Thoracic aorta (tissue), 2 donors: ENCODE data around the gene KCND3. TPM values are rescaled to one million over a fixed set of nuclear protein-coding genes. Genes with fewer than 3 reads are reported as not detected.

Experiments used
- ATAC-seq: fragments of 150-250 bp; one replicate; pipeline ENCODE4 v1.8.0; 2017; ENCODE audit warnings: low read depth; ENCODE audit not compliant: insufficient number of reproducible peaks, low FRiP score
- DNase-seq: peaks from one replicate; pipeline ENCODE4 v3.0.0-alpha.2; 2020; ENCODE audit warnings: low spot score
- H3K27ac ChIP-seq, 2 donors: fragments of 200-600 bp; sonication (generic); 1 replicate in 1 of 2; 2 replicates in 1 of 2; pipeline ENCODE4 v1.5.1; 2016; ENCODE audit warnings: mild to moderate bottlenecking in 2 of 2, moderate library complexity in 2 of 2
- H3K27me3 ChIP-seq: fragments of 200-600 bp; sonication (generic); replicated peaks from 2 replicates; pipeline ENCODE4 v1.6.0; 2016; ENCODE audit warnings: mild to moderate bottlenecking; ENCODE audit not compliant: insufficient read depth
- H3K36me3 ChIP-seq: fragments of 200-600 bp; sonication (generic); one replicate; pipeline ENCODE4 v1.5.1; 2016
- H3K4me1 ChIP-seq, 2 donors: fragments of 200-600 bp; sonication (generic); 1 replicate in 1 of 2; 2 replicates in 1 of 2; pipeline versions ENCODE4 v1.5.1 to v1.6.0; 2016; ENCODE audit warnings: low read depth in 2 of 2, mild to moderate bottlenecking in 1 of 2; ENCODE audit not compliant: control insufficient read depth in 1 of 2
- H3K4me3 ChIP-seq: fragments of 200-600 bp; sonication (generic); 2 replicates; pipeline ENCODE4 v1.5.1; 2016; ENCODE audit warnings: mild to moderate bottlenecking
- H3K9me3 ChIP-seq: fragments of 200-600 bp; sonication (generic); 2 replicates; pipeline ENCODE4 v1.5.1; 2016
- CTCF ChIP-seq: fragments of 200-600 bp; sonication (generic); IDR thresholded peaks from one replicate; pipeline ENCODE4 v1.5.1; 2019; ENCODE audit warnings: antibody characterized with exemption
- total RNA-seq, 2 donors: library from RNA; depleted of rRNA; stranded (reverse); fragments of >200 nt; gene quantifications; one replicate each; pipeline versions ENCODE4 v1.1.0 to v1.2.3, GENCODE V29; 2016

KCND3 gene
- total RNA-seq, 2 donors from 2014 or later: 12.3 to 16.6 TPM

DNA sequence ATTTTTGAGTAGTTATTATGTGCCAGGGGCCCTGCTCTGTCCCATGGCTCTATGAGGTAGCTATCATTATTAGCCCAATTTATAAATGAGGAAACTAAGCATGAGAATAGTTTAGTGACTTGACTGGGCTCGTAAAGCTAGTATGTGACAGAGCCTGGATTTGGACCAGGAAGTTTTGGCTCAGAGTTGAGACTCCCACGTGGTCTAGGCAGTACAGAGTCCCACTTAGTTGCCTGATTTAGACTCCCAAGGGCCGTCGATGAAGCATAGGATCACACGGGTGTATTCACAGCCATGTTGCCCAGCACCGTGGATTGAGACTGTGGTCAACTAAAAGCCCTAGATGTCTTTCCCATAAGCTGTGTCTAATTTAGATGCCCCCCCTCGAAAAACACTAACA is 152.1 kb downstream of the KCND3 start:
- DNase-seq: no peak
- ATAC-seq: no peak
- TF ChIP-seq CTCF: no peak
- H3K4me3 ChIP-seq: no peak overlapping the region
- no peaks in the 10 kb centered on the region for H3K4me1 ChIP-seq
- H3K9me3 ChIP-seq: no peaks in the 10 kb centered on the region
- no peak overlapping the region for H3K27ac ChIP-seq
- no peaks in the 10 kb centered on the region for H3K36me3 ChIP-seq
- no peaks in the 10 kb centered on the region for H3K27me3 ChIP-seq

- ATAC-seq (no peak), DNase-seq (no peak)
- H3K27ac ChIP-seq: no peak overlapping the region
- H3K36me3 ChIP-seq: no peaks in the 10 kb centered on the region
- no peaks in the 10 kb centered on the region for H3K9me3 ChIP-seq
- TF ChIP-seq CTCF: no peak
- no peaks in the 10 kb centered on the region for H3K27me3 ChIP-seq
- H3K4me1 ChIP-seq: no peaks in the 10 kb centered on the region
- no peak overlapping the region for H3K4me3 ChIP-seq
Observed at GRCh38 chr1:111836111-111836510, 153.4 kb downstream of the KCND3 start.

DNA sequence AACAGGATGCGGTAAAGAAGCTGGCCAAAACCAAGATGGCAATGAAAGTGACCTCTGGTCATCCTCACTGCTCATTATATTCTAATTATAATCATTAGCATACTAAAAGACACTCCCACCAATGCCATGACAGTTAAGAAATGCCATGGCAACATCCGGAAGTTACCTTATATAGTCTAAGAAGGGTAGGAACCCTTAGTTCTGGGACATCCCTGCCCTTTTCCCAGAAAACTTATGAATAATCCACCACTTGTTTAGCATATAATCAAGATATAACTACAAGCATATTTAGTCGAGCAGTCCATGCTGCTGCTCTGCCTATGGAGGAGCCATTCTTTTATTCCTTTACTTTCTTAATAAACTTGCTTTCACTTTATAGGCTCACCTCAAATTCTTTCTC is 154.0 kb downstream of the KCND3 start:
- no peak for ATAC-seq
- H3K36me3 ChIP-seq: no peaks in the 10 kb centered on the region
- no peaks in the 10 kb centered on the region for H3K9me3 ChIP-seq
- no peak overlapping the region for H3K4me3 ChIP-seq
- no peak for DNase-seq
- no peak for TF ChIP-seq CTCF
- no peaks in the 10 kb centered on the region for H3K27me3 ChIP-seq
- no peaks in the 10 kb centered on the region for H3K4me1 ChIP-seq
- no peak overlapping the region for H3K27ac ChIP-seq

DNA sequence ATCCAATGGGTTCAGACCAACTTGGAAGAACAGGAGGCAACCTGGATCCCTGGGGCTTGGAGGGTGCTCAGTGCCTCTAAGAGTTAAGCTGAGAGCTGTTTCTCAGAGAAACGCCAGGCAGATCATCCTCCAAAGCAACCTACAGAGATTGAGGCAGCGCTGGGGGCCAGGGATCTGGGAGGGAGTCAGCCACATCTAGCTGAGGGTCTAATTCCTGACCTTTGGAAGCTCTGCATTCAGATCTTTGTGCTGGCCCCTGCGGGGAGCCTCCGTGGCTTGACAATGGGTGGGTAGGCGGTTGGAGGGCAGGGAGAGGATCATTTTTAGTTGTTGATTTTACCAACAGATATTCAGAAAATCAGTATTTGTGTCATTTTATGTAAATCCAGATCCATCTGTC is 154.5 kb downstream of the KCND3 start:
- no peak for DNase-seq

GRCh38 chr1:111833334-111833733 is 156.1 kb downstream of the KCND3 start:
- no peak for TF ChIP-seq CTCF
- Histone ChIP-seq H3K9me3 (no peaks in the 10 kb centered on the region), H3K36me3 (no peaks in the 10 kb centered on the region), H3K4me3 (no peak overlapping the region), H3K27ac (no peak overlapping the region), H3K4me1 (no peaks in the 10 kb centered on the region), H3K27me3 (no peaks in the 10 kb centered on the region)
- ATAC-seq (no peak), DNase-seq (no peak)

More for the DNA sequence above, 154.5 kb downstream of the KCND3 start:
- no peaks in the 10 kb centered on the region for H3K27me3 ChIP-seq
- no peak for TF ChIP-seq CTCF
- H3K36me3 ChIP-seq: no peaks in the 10 kb centered on the region
- no peaks in the 10 kb centered on the region for H3K9me3 ChIP-seq
- H3K27ac ChIP-seq: no peak overlapping the region
- ATAC-seq: no peak
- H3K4me3 ChIP-seq: no peak overlapping the region
- no peaks in the 10 kb centered on the region for H3K4me1 ChIP-seq
